ENCODE data around the gene OPHN1. TPM values are rescaled to one million over a fixed set of nuclear protein-coding genes. Genes with fewer than 3 reads are reported as not detected.

The OPHN1 gene
- total RNA-seq, 1 donor from 2014 or later = 9.8 TPM

DNA sequence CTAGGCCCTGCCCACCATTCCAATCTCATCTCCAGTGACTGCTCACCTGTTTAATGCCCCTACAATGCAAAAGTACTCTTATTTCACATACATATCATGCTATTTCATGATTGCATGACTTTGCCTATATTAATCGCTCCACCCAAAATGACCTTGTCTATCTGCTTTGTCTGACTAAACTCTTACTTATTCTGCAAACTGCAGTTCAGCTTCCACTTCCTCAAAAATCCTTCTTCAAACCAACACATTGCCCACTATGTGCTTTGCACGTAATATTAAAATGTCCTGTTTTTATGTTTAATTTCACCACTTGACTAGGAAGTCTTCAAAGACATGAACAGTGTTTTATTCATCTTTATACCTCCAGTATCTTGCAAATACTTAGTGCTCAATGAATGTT, 229.6 kb downstream of the OPHN1 start:
- Histone ChIP-seq H3K27me3 (no peaks in the 10 kb centered on the region), H3K9me3 (no peaks in the 10 kb centered on the region), H3K4me1 (no peaks in the 10 kb centered on the region), H3K27ac (no peak overlapping the region), H3K4me3 (no peak overlapping the region), H3K36me3 (no peaks in the 10 kb centered on the region)
- TF ChIP-seq, protein P1, sequence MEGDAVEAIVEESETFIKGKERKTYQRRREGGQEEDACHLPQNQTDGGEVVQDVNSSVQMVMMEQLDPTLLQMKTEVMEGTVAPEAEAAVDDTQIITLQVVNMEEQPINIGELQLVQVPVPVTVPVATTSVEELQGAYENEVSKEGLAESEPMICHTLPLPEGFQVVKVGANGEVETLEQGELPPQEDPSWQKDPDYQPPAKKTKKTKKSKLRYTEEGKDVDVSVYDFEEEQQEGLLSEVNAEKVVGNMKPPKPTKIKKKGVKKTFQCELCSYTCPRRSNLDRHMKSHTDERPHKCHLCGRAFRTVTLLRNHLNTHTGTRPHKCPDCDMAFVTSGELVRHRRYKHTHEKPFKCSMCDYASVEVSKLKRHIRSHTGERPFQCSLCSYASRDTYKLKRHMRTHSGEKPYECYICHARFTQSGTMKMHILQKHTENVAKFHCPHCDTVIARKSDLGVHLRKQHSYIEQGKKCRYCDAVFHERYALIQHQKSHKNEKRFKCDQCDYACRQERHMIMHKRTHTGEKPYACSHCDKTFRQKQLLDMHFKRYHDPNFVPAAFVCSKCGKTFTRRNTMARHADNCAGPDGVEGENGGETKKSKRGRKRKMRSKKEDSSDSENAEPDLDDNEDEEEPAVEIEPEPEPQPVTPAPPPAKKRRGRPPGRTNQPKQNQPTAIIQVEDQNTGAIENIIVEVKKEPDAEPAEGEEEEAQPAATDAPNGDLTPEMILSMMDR (IDR thresholded peaks at IDR 0.05) = no peak
- DNase-seq (no peak), ATAC-seq (no peak)
- intact Hi-C loops (cut with DNase I) = no loop called here

DNA sequence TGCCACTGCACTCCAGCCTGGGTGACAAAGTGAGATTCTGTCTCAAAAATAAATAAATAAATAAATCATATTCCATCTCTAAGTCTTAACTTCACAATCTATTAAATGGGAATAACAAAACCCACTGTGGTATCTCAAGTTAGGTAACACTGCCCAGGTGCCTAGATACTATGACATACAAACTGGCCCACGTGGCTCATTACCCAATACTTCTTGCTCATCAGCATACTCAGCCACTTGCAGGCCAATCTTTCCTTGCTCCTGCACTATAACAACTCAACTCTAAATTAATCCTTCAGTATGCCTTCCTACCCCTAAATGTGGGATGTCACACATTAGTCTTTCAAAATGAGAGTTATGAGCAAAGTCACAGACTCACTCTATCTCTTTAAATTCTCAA, 230.1 kb downstream of the OPHN1 start:
- intact Hi-C loops (cut with DNase I) = no loop called here
- no peaks in the 10 kb centered on the region for H3K36me3 ChIP-seq
- ATAC-seq = no peak

DNA sequence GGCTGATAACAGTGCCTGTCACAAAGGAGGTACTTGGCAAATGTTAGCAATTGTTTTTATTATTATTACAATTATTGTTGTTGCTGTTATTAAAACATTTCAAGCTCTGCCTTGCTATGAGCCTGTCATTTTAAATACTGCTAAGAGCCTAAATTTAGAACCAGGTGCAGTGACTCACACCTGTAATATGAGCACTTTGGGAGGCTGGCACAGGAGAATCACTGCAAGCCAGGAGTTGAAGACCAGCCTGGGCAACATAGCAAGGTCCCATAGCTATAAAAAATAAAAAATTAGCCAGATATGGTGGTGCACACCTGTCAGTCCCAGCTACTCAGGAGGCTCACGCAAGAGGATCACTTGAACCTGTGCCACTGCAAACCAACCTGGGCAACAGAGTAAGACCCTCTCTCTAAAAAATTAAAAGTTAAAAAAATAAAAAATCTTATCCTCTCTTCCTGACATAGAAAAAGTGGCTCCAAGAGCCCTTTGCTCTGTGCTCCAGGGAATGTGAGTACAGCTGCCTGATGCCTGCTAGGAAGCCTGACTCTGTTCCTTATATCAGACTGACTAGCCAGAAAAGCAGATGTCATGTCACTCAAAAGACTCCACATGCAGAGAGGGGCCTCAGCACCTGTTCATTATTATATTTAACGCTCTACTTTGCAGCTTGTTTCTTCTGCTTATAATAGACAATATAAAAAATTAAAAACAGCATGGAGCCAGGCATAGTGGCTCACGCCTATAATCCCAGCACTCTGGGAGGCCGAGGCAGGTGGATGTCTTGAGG, 234.0 kb downstream of the OPHN1 start:
- intact Hi-C loops (cut with DNase I) = loop anchor here (10.0 kb wide), 1 partner anchor 266 kb away; no protein-coding TSS in a partner anchor
- TF ChIP-seq, protein P1 (IDR thresholded peaks at IDR 0.05) = no peak
- no peak for ATAC-seq

More for the DNA sequence above, 230.1 kb downstream of the OPHN1 start:
- Histone ChIP-seq H3K27ac (no peak overlapping the region), H3K4me1 (no peaks in the 10 kb centered on the region), H3K27me3 (no peaks in the 10 kb centered on the region), H3K4me3 (no peak overlapping the region), H3K9me3 (no peaks in the 10 kb centered on the region)
- TF ChIP-seq, protein P1 (IDR thresholded peaks at IDR 0.05) = no peak
- DNase-seq = no peak

DNA sequence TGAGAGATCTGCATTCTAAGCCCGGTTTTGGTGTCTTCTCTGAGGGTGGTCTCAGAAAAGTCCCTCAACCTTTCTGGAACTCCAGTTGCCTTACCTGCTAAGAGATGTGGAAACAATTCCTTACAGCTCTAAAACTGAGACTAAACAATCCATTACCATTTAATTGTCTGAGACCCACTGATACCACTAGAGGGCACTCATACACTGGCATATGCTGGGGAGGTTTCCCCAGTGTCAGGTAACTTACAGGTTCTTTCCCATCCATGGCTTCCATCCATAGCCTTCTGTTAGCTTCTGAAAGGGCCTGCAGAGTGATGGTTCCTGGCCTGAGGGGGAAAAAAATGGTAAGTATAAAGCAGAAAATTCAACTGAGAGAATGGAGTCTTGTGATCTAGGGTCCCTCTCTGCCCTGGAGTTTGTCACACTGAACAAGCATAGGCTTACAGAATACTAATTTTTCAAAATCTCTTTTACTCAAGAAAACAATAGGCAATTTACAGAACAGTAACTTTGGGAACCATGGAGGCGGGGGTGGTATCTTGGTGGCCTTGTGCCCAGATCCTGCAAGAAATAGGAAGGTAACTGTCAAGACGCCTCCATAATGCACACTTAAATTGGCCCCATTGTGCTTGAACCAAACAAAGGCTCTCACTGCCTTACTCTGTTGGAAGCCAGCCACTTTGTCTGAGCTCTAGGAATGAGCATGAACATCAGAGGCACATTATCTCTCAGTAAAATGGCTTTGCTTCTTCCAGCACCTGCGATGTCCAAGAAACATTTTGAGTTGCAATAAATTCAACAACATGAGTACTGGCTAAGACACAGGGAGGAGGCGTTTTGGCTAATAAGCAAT, 236.1 kb downstream of the OPHN1 start:
- intact Hi-C loops (cut with DNase I) = loop anchor here (10.0 kb wide), 1 partner anchor 268 kb away; no protein-coding TSS in a partner anchor
- peak; percentile 85 for ATAC-seq
- Histone ChIP-seq H3K4me1 (no peaks in the 10 kb centered on the region), H3K4me3 (no peak overlapping the region), H3K27ac (no peak overlapping the region), H3K9me3 (no peaks in the 10 kb centered on the region), H3K27me3 (no peaks in the 10 kb centered on the region), H3K36me3 (no peaks in the 10 kb centered on the region)
- TF ChIP-seq, protein P1 (IDR thresholded peaks at IDR 0.05) = peak; percentile 64
- no peak for DNase-seq

More for the DNA sequence above, 234.0 kb downstream of the OPHN1 start:
- Histone ChIP-seq H3K27me3 (no peaks in the 10 kb centered on the region), H3K9me3 (no peaks in the 10 kb centered on the region), H3K36me3 (no peaks in the 10 kb centered on the region), H3K27ac (no peak overlapping the region), H3K4me3 (no peak overlapping the region), H3K4me1 (no peaks in the 10 kb centered on the region)
- no peak for DNase-seq

DNA sequence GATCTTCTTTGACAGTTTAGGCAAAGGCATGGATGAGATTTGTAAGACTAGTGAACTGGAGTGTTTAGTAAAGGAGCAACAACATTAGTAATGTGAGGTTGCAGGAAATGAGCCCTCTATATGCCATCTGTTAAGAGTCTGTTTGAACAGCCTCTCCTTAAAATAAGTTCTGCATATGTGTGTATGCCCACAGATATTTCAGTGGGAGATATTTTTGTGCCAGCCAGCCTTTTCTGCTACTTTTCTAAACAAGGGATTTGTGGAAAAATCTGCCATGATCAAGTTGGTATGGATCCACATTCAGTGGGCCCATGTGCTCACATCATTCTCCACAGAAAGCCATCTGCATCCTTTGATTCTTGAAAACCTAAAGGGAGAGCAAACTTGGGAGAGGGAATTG, 237.7 kb downstream of the OPHN1 start:
- H3K27me3 ChIP-seq = no peaks in the 10 kb centered on the region
- TF ChIP-seq, protein P1 (IDR thresholded peaks at IDR 0.05) = no peak
- ATAC-seq (no peak), DNase-seq (no peak)
- no peak overlapping the region for H3K27ac ChIP-seq
- no peaks in the 10 kb centered on the region for H3K36me3 ChIP-seq
- intact Hi-C loops (cut with DNase I) = loop anchor here (10.0 kb wide), 1 partner anchor 269 kb away; no protein-coding TSS in a partner anchor
- no peak overlapping the region for H3K4me3 ChIP-seq
- H3K9me3 ChIP-seq = no peaks in the 10 kb centered on the region
- H3K4me1 ChIP-seq = no peaks in the 10 kb centered on the region
